DOHH2 (cell line): ENCODE measurements around the gene ACADS.

Experiments used
- H3F3A ChIP-seq: fragments of 200-600 bp; sonication (generic), shearing (Covaris generic); 2 replicates; pipeline ENCODE4 v1.6.0; 2016; ENCODE audit warnings: antibody characterized with exemption, mild to moderate bottlenecking; ENCODE audit not compliant: control insufficient read depth, insufficient read depth
- H3K27ac ChIP-seq: fragments of 200-600 bp; sonication (generic); 2 replicates; pipeline ENCODE4 v1.5.1; 2014; ENCODE audit warnings: low read depth, mild to moderate bottlenecking, low read length, moderate library complexity
- H3K27me3 ChIP-seq: fragments of 200-600 bp; sonication (generic); 2 replicates; pipeline ENCODE4 v1.6.1; 2014; ENCODE audit warnings: mild to moderate bottlenecking, low read length, mixed read lengths; ENCODE audit not compliant: control insufficient read depth
- H3K36me3 ChIP-seq: fragments of 200-600 bp; sonication (generic); 2 replicates; pipeline ENCODE4 v1.6.1; 2014; ENCODE audit warnings: mild to moderate bottlenecking, low read length, moderate library complexity, mixed read lengths; ENCODE audit not compliant: control insufficient read depth
- H3K4me1 ChIP-seq: fragments of 200-600 bp; sonication (generic); 2 replicates; pipeline ENCODE4 v1.6.1; 2014; ENCODE audit warnings: mild to moderate bottlenecking, low read length, mixed read lengths; ENCODE audit not compliant: control insufficient read depth
- H3K4me2 ChIP-seq: fragments of 200-600 bp; sonication (generic); 2 replicates; pipeline ENCODE4 v1.6.0; 2014; ENCODE audit warnings: mild to moderate bottlenecking, low read length, moderate library complexity
- H3K4me3 ChIP-seq: fragments of 200-600 bp; sonication (generic); 2 replicates; pipeline ENCODE4 v1.5.1; 2014; ENCODE audit warnings: mild to moderate bottlenecking, low read length, mixed read lengths
- H3K79me2 ChIP-seq: fragments of 200-600 bp; sonication (generic); 2 replicates; pipeline ENCODE4 v1.6.1; 2014; ENCODE audit warnings: mild to moderate bottlenecking, low read length, mixed read lengths; ENCODE audit not compliant: control insufficient read depth
- H3K9me2 ChIP-seq: fragments of 200-600 bp; sonication (generic); replicated peaks from 2 replicates; pipeline ENCODE4 v1.6.1; 2014; ENCODE audit warnings: mild to moderate bottlenecking, low read length, mixed read lengths; ENCODE audit not compliant: control insufficient read depth
- H3K9me3 ChIP-seq: fragments of 200-600 bp; sonication (generic); 2 replicates; pipeline ENCODE4 v1.6.1; 2014; ENCODE audit warnings: antibody characterized with exemption, low read length, mixed read lengths; ENCODE audit not compliant: control insufficient read depth, insufficient read depth
- H4K20me1 ChIP-seq: fragments of 200-600 bp; sonication (generic); 2 replicates; pipeline ENCODE4 v1.6.0; 2014; ENCODE audit warnings: low read depth, mild to moderate bottlenecking, antibody characterized with exemption, low read length, moderate library complexity; ENCODE audit not compliant: control insufficient read depth, insufficient read depth
- CTCF ChIP-seq: fragments of 200-600 bp; sonication (generic); IDR thresholded peaks from one replicate; pipeline ENCODE4 v1.5.1; 2014; ENCODE audit warnings: antibody characterized with exemption, mild to moderate bottlenecking, low read depth, low read length; ENCODE audit not compliant: poor library complexity, severe bottlenecking
- EZH2phosphoT487 ChIP-seq: fragments of 200-600 bp; sonication (generic); IDR thresholded peaks from 2 replicates; pipeline ENCODE4 v1.6.1; 2017; ENCODE audit warnings: borderline replicate concordance, mild to moderate bottlenecking, antibody characterized with exemption, low read length, moderate library complexity, mixed read lengths

ACADS gene

GRCh38 chr12:120719072-120719471 is 6.6 kb upstream of the ACADS start:
- Histone ChIP-seq H3K9me2 (no peaks in the 10 kb centered on the region), H3K27me3 (no peaks in the 10 kb centered on the region), H3F3A (no peaks in the 10 kb centered on the region), H3K4me3 (no peak overlapping the region), H3K27ac (no peak overlapping the region), H3K4me2 (no peak overlapping the region), H3K9me3 (no peaks in the 10 kb centered on the region), H3K36me3 (peaks cover 83% of the 10 kb centered on the region), H4K20me1 (peaks cover 12% of the 10 kb centered on the region), H3K4me1 (peaks cover 21% of the 10 kb centered on the region), H3K79me2 (no peaks in the 10 kb centered on the region)
- TF ChIP-seq EZH2phosphoT487 (no peak), CTCF (no peak)

GRCh38 chr12:120719496-120720233 is 6.0 kb upstream of the ACADS start:
- Histone ChIP-seq H3K27ac (no peak overlapping the region), H3K4me3 (no peak overlapping the region), H3K9me3 (no peaks in the 10 kb centered on the region), H4K20me1 (peaks cover 12% of the 10 kb centered on the region), H3K4me1 (peaks cover 20% of the 10 kb centered on the region), H3K4me2 (no peak overlapping the region), H3K36me3 (peaks cover 83% of the 10 kb centered on the region), H3K79me2 (no peaks in the 10 kb centered on the region), H3K9me2 (no peaks in the 10 kb centered on the region), H3K27me3 (no peaks in the 10 kb centered on the region), H3F3A (no peaks in the 10 kb centered on the region)
- TF ChIP-seq EZH2phosphoT487 (no peak), CTCF (no peak)

- Histone ChIP-seq H4K20me1 (peaks cover 12% of the 10 kb centered on the region), H3K4me1 (peaks cover 26% of the 10 kb centered on the region), H3K9me2 (no peaks in the 10 kb centered on the region), H3K27ac (no peak overlapping the region), H3K9me3 (no peaks in the 10 kb centered on the region), H3K27me3 (no peaks in the 10 kb centered on the region), H3F3A (no peaks in the 10 kb centered on the region), H3K79me2 (no peaks in the 10 kb centered on the region), H3K36me3 (peaks cover 78% of the 10 kb centered on the region), H3K4me3 (no peak overlapping the region), H3K4me2 (no peak overlapping the region)
- TF ChIP-seq CTCF (no peak), EZH2phosphoT487 (no peak)
Measured at GRCh38 chr12:120720234-120720986, 5.2 kb upstream of the ACADS start.
